Measurements from ENCODE around the gene PRR36.

Gene PRR36

GRCh38 chr19:7912697-7913564, 38.7 kb upstream of the PRR36 start:
- no peak for DNase-seq

DNA sequence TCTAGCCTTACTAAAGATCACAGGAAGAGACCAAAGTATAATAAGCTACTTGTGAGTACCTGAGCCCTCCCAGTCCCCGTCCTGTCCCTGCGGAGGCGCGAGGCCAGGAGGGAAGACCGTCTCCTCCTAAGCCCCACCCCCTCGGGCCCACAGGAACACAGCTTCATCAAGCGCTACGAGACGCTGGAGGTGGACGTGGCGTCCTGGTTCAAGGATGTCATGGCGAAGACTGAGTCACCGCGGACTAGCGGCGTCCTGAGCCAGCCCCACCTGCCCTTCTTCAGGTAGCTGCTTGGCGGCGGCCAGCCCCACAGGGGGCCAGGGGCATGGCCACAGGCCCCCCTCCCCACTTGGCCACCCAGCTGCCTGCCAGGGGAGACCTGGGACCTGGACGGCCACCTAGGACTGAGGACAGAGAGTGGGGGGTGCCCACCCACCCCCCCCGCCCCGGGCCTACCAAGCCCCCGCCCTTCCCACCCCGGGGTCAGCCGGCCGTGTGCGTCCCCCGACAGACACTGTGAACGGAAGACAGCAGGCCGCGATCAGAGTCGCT, 38.0 kb upstream of the PRR36 start:
- no peak for DNase-seq

DNA sequence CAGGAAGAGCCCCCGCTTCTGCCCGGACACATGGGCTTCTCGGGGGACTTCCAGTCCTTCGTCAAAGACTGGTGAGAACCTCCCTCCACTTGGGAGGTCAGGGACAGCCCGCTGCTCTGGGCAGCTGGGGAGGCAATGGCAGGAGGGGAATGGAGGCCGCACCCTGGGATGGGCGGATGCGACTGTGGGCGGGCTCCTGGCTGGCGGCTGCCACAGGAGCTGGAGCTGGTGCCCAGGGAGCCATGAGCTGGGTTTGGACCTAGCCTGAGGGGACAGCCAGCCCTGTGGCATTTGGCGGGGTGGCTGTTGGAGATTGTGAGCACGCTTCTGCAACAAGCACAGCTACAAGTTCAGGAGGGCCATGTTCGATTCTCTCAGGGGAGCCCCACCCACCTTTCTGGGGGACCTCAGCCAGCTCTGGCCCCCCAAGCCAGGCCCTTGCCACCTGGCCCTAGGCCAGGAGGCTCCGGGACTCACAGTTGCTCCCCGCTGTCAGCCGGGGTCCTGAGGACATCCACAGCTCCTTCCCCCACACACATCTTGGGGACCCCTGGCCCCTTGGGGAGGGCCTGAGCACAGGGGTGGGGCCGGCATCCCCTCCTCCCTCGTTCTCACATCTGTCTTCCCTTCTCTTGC, 37.4 kb upstream of the PRR36 start:
- DNase-seq: no peak

DNA sequence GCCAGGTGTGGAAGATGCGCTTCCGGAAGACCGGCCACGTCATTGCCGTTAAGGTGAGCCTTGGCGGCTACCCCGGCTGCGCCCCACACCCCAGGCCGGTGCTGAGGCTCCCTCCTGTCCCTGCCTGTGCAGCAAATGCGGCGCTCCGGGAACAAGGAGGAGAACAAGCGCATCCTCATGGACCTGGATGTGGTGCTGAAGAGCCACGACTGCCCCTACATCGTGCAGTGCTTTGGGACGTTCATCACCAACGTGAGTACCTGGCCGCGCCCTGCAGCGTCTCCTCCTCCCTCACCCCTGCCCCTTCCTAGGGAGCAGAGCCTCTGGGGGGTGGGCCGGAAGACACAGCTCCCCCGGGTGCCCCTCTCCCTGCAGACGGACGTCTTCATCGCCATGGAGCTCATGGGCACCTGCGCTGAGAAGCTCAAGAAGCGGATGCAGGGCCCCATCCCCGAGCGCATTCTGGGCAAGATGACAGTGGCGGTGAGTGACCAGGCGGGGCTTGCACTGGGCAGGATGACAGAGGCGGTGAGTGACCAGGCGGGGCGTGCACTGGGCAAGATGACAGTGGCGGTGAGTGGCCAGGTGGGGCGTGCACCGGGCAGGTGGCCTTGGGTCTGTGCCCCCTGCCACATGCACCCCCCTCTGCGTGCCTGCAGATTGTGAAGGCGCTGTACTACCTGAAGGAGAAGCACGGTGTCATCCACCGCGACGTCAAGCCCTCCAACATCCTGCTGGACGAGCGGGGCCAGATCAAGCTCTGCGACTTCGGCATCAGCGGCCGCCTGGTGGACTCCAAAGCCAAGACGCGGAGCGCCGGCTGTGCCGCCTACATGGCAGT, 36.4 kb upstream of the PRR36 start:
- DNase-seq: no peak

DNA sequence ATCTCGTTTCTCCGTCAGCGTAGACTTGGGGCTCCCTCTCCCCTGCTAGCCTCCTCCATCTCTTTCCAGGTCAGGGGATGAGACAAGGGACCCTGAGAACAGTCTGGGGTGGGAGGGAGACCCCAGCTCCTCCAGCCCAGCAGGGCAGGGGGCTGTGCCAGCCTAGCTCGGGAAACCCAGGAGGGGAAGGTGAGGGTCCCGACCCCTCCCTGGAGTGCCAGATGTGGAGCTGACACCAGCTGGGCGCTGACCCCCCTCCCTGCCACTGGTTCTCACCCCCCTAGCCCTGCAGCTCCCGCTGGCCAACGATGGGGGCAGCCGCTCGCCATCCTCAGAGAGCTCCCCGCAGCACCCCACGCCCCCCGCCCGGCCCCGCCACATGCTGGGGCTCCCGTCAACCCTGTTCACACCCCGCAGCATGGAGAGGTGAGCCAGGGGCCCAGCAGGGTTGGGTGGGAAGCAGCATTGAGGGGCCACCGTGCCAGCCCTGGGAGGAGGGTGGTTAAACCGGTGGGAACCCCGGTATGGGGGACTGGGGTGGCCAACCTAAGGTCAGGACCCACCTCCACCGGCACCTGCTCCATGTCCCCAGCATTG, 35.4 kb upstream of the PRR36 start:
- no peak for DNase-seq

DNA sequence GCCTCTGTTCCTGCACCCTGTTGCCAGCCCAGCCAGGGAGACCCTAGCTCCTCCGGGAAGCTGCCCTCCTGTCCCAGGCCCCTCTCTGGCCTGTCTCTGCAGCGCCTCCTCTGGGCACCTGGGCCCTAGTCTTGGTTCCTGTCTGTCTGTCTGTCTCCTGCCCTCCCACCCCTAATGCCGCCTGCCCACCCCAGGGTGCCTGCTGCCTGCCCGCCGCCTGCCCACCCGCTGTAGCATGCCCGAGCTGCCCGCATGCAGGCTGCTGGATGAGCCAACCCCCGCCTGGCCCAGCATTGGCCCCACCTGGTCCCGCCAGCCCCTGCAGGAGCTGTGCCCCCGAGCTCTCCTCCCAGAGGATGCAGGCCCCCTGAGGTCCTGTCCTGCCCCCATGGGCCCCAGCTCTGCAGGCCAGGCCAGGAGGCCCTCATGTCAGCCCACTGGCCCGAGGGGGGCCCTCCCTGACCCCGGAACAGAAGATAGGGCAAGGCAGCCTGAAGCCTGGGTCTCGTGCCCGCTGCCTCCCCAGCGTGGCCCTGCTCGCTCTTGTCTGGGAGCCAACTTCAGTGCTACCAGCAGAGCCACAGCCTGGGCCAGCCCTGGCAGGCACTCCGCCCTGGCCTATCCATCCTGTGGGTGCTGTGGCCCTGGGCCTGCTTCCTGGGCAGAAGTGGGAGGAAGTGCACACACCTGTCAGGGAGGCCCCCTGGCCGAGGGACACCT, 34.7 kb upstream of the PRR36 start:
- DNase-seq: no peak

GRCh38 chr19:7908078-7908699, 34.0 kb upstream of the PRR36 start:
- DNase-seq: no peak

GRCh38 chr19:7907544-7907943, 33.4 kb upstream of the PRR36 start:
- DNase-seq: no peak

DNA sequence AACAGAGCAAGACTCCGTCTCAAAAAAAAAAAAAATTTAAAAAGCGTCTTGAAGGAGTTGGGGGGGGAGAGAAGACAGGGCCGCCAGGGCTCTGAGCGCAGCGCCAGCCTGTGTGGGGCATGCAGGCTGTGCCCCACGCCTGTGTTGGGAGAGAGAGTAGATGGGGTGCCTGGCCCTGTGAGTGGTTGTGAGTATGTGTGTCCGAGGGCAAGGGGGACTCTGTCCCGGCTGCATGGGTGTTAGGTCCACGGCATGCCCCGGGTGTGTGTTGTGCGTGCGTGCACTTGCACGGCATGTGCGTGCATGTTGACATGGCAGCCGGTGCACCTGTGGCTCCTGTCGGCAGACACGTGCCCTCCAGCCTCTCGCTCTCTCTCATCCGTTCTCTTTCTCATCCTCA, 32.9 kb upstream of the PRR36 start:
- DNase-seq: no peak

DNA sequence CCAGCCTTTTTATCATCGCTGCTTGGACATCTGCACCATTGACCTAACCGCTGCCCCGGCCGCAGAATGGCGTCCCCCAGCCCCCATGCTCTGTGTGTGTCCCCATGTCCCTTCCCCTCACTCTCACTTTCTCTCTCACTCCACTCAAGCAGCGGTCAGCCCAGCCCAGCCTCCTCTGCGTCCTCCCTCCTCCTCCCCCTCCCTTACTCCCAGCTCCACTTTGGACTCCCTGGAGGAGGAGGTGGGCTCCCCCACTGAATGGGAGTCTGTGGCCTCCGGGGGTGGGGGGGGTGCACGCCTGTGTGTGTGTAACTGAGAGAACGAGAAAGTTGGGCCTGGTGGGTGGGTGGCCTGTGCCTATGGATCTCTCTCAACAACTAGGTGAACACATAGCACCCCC, 31.7 kb upstream of the PRR36 start:
- DNase-seq: no peak

DNA sequence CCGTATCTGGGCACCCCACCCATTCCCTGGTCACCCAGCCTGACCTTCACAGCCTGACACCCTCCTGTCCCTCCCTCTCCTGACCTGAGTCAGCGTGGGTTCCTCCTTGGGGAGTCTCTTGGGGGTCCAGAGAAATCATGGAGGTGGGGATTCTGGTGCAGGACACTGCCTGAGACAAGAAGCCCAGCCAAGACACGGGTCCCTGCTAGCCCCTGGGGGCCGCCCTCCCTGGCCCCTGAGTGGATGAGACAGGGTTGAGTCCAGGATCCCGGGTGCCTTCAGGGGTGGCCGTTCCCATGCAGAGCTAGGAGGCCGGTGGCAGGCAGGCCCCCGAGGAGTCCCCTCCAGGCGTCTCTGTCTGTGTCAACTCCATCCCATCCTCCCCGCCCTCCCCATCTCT, 31.1 kb upstream of the PRR36 start:
- DNase-seq: no peak

- DNase-seq: no peak
Observed at GRCh38 chr19:7904074-7905020, 30.2 kb upstream of the PRR36 start.

DNA sequence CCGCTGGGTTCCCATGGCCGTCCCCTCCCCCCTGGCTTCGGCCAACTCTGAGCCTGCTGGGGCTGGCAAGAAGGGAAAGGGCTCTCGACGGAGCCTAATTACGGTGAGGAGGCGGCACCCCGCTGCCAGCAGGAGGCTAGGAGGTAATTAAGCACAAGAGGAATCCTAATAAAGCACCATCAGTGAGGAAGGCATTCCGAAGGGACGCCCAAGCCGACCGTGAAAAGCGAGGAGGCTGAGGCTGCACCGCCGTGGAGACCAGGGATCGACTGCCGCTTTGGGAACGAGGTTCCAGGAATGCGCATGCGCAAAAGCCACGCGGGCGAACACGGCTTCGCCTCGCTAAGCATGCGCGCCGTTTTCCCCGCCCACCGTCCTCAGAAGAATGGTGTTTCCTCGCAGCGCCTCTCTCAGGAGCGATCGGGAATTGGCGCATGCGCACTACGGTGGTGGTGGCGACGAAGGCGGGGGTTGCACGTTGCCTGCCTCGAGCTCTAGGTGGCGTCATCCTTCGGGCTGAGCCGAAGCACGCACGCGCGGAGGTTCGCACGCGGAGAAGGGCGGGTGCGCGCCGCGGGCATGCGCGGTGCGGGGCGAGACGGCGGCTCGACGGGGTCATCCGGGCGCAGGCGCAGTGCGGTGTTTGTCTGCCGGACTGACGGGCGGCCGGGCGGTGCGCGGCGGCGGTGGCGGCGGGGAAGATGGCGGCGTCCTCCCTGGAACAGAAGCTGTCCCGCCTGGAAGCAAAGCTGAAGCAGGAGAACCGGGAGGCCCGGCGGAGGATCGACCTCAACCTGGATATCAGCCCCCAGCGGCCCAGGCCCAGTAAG, 29.3 kb upstream of the PRR36 start, which contains the start of gene MAP2K7:
TSS of gene MAP2K7 (plus strand) at position 634 of the 830 bp plus-strand sequence. CDS start at position 702, 68 bp downstream.
- DNase-seq: peak; percentile 100

- DNase-seq: no peak
Observed at GRCh38 chr19:7902796-7903243, 28.6 kb upstream of the PRR36 start.

GRCh38 chr19:7901337-7901736, 27.1 kb upstream of the PRR36 start:
- no peak for DNase-seq

- no peak for DNase-seq
Observed at GRCh38 chr19:7900931-7901330, 26.7 kb upstream of the PRR36 start.

- no peak for DNase-seq
Observed at GRCh38 chr19:7900401-7900870, 26.2 kb upstream of the PRR36 start.

DNA sequence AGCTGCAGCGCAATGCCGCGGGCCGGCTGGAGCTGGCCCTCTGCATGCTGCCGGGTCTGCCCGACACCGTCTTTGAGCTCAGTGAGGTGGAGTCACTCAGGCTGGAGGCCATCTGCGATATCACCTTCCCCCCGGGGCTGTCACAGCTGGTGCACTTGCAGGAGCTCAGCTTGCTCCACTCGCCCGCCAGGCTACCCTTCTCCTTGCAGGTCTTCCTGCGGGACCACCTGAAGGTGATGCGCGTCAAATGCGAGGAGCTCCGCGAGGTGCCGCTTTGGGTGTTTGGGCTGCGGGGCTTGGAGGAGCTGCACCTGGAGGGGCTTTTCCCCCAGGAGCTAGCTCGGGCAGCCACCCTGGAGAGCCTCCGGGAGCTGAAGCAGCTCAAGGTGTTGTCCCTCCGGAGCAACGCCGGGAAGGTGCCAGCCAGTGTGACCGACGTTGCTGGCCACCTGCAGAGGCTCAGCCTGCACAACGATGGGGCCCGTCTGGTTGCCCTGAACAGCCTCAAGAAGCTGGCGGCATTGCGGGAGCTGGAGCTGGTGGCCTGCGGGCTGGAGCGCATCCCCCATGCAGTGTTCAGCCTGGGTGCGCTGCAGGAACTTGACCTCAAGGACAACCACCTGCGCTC, 25.7 kb upstream of the PRR36 start:
- no peak for DNase-seq

GRCh38 chr19:7898967-7899366, 24.8 kb upstream of the PRR36 start:
- DNase-seq: no peak

Measured in MV-4-11 (cell line).